Kidney epithelial cell (primary cell): ENCODE data around the gene ETS1. TPM values are rescaled to one million over a fixed set of nuclear protein-coding genes. Genes with fewer than 3 reads are reported as not detected.

ENCODE experiments used
- DNase-seq: peaks from one replicate; pipeline ENCODE4 v3.0.0-alpha.2; 2010; ENCODE audit warnings: low read depth
- H3K27me3 ChIP-seq: 2 replicates; pipeline ENCODE4 v1.6.0; 2011; ENCODE audit warnings: low read length; ENCODE audit not compliant: control insufficient read depth, insufficient read depth
- H3K36me3 ChIP-seq: 2 replicates; pipeline ENCODE4 v1.5.1; 2011; ENCODE audit warnings: low read length; ENCODE audit not compliant: control insufficient read depth, insufficient read depth
- H3K4me3 ChIP-seq: 2 replicates; pipeline ENCODE4 v1.5.1; 2011; ENCODE audit warnings: low read depth, mild to moderate bottlenecking, control low read depth, low read length
- CTCF ChIP-seq: IDR thresholded peaks from 2 replicates; pipeline ENCODE4 v1.5.1; 2011; ENCODE audit warnings: mild to moderate bottlenecking, moderate library complexity, low read length, control low read depth, inconsistent platforms; ENCODE audit not compliant: insufficient read depth, poor library complexity, severe bottlenecking
- total RNA-seq: library from RNA; depleted of rRNA; stranded (reverse); fragments of >200 nt; gene quantifications from 2 replicates; pipeline ENCODE4 v1.2.3, GENCODE V29; 2015

The ETS1 gene
- total RNA-seq, 1 donor from 2014 or later = 224 TPM

DNA sequence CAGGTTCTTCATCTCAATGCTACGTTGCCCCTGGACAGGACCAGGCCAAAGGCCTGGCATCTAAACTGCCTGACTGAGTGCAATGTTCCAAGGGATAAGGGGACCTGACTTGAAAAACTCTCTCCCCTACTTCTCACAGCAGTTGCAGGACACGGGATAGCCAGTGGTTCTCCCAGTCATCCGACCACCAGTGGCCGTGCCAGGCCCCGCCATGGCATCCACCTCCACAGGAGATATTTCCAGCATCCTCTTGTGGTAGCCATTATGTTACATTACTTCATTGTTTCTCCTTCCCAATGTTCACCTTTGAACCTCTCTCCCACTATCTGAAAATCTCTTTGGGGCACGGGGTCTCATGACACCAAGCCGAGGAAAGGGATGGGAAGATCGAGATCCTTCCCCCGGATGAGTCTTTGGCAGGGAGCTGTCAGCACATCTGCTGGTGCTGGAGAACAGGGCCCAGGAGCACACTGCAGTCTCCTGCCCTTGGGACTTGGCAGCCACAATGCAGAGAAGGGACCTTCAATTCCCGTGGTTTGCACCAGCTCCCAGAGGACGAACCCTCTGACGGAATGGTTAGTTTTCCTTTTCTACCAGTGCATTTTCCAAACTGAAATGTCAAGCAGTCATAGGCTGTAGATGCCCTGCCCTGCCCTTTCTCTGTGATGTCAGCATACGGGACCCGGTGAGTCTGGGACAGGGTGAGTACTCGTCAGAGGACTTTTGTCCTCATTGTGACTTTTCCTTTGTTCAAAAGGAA, 121.2 kb downstream of the ETS1 start:
- DNase-seq = no peak
- no peak for TF ChIP-seq CTCF
- H3K36me3 ChIP-seq = no peaks in the 10 kb centered on the region

GRCh38 chr11:128465531-128465930, 121.8 kb downstream of the ETS1 start:
- H3K27me3 ChIP-seq = no peaks in the 10 kb centered on the region
- no peaks in the 10 kb centered on the region for H3K36me3 ChIP-seq
- DNase-seq = no peak
- no peak overlapping the region for H3K4me3 ChIP-seq
- TF ChIP-seq CTCF = no peak

More for the DNA sequence above, 121.2 kb downstream of the ETS1 start:
- no peak overlapping the region for H3K4me3 ChIP-seq
- H3K27me3 ChIP-seq = no peaks in the 10 kb centered on the region

- H3K4me3 ChIP-seq = no peak overlapping the region
- TF ChIP-seq CTCF = no peak
- H3K27me3 ChIP-seq = no peaks in the 10 kb centered on the region
- no peak for DNase-seq
- H3K36me3 ChIP-seq = no peaks in the 10 kb centered on the region
Observed at GRCh38 chr11:128464878-128465450, 122.4 kb downstream of the ETS1 start.

DNA sequence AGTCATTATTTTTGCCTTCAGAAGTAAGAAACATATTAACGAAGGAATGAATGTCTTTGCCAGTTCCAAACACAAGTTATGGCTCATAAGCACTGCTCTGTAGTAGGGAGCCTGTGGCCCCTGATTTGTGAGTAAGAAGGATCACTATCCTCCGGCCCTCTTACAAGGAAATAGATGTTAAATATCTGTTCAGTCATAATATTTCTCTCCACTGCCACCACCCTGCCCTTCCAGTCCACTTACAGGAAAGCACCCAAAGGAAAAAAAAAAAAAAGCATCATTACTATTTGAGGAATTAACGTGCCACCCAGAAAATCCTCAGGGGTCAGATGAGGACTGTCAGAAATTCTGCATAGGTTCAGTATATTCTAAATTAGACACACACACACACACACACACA, 123.4 kb downstream of the ETS1 start:
- Histone ChIP-seq H3K4me3 (no peak overlapping the region), H3K27me3 (no peaks in the 10 kb centered on the region), H3K36me3 (no peaks in the 10 kb centered on the region)
- DNase-seq = no peak
- TF ChIP-seq CTCF = no peak

- Histone ChIP-seq H3K4me3 (no peak overlapping the region), H3K27me3 (no peaks in the 10 kb centered on the region), H3K36me3 (no peaks in the 10 kb centered on the region)
- TF ChIP-seq CTCF = no peak
- peak; percentile 93 for DNase-seq
Observed at GRCh38 chr11:128463371-128463829, 124.0 kb downstream of the ETS1 start.

DNA sequence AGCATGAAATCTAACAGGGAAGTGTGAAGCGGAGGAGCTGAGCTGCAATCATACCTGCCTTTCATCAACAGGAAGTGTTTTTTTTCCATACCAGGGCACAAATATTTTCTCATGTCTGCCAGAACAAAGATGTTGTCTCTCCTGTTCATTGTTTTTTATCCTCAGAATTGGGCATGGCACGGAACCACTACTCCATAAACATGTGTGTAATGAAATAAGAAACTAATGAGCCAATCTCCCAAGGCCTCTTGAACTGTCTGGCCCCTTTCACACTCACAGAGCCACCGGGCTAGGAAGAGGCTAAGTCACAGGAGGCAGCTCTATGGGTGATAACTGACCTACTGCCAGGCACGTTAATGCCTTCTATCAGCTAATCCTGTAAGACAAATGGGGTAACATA, 124.4 kb downstream of the ETS1 start:
- no peak for TF ChIP-seq CTCF

More for the DNA sequence above, 124.4 kb downstream of the ETS1 start:
- DNase-seq = no peak
- H3K4me3 ChIP-seq = no peak overlapping the region
- H3K27me3 ChIP-seq = no peaks in the 10 kb centered on the region
- H3K36me3 ChIP-seq = no peaks in the 10 kb centered on the region
